Heart left ventricle (tissue), 16 donors: ENCODE data around the gene PDZD8. TPM values are rescaled to one million over a fixed set of nuclear protein-coding genes. Genes with fewer than 3 reads are reported as not detected.
A peak's percentile ranks its signal among the peaks of the same experiment; 100 is the strongest.

Source experiments
- ATAC-seq, 4 donors: fragments of 200-7000 bp; cut with Tn5 transposase; one replicate each; pipeline ENCODE4 v1.9.1; 2020 to 2022; ENCODE audit warnings: moderate library complexity in 4 of 4, mild to moderate bottlenecking in 3 of 4, moderate number of reproducible peaks in 1 of 4
- DNase-seq, 5 donors: peaks; one replicate each; pipeline ENCODE4 v3.0.0-alpha.2; 2020
- H3K27ac ChIP-seq, 12 donors: fragments of 200-600 bp; sonication (generic) in 4 of 12; one replicate each; pipeline versions ENCODE4 v1.5.0 to v1.8.0; 2016 to 2022; ENCODE audit warnings: mild to moderate bottlenecking in 2 of 12
- H3K27me3 ChIP-seq, 9 donors: fragments of 200-600 bp; sonication (generic) in 2 of 9; one replicate each; pipeline versions ENCODE4 v1.5.1 to v1.8.0; 2016 to 2022; ENCODE audit warnings: mild to moderate bottlenecking in 3 of 9
- H3K36me3 ChIP-seq, 9 donors: fragments of 200-600 bp; sonication (generic) in 2 of 9; one replicate each; pipeline versions ENCODE4 v1.5.0 to v1.8.0; 2018 to 2022; ENCODE audit warnings: mild to moderate bottlenecking in 2 of 9
- H3K4me1 ChIP-seq, 12 donors: fragments of 200-600 bp; sonication (generic) in 4 of 12; one replicate each; pipeline versions ENCODE4 v1.5.0 to v1.8.0; 2016 to 2022; ENCODE audit warnings: mild to moderate bottlenecking in 3 of 12
- H3K4me3 ChIP-seq, 12 donors: fragments of 200-600 bp; sonication (generic) in 4 of 12; one replicate each; pipeline versions ENCODE4 v1.5.0 to v1.8.0; 2017 to 2022; ENCODE audit warnings: mild to moderate bottlenecking in 9 of 12, moderate library complexity in 4 of 12
- H3K9me3 ChIP-seq, 12 donors: fragments of 200-600 bp; sonication (generic) in 4 of 12; one replicate each; pipeline versions ENCODE4 v1.5.0 to v1.8.0; 2016 to 2022; ENCODE audit warnings: mild to moderate bottlenecking in 1 of 12
- CTCF ChIP-seq, 12 donors: fragments of 200-600 bp; sonication (generic) in 4 of 12; IDR thresholded peaks; one replicate each; pipeline versions ENCODE4 v1.5.0 to v1.8.0; 2018 to 2022; ENCODE audit warnings: antibody characterized with exemption in 12 of 12, mild to moderate bottlenecking in 5 of 12
- POLR2A ChIP-seq, 2 donors: fragments of 450-650 bp; IDR thresholded peaks; one replicate each; pipeline ENCODE4 v1.6.1; 2017; ENCODE audit warnings: antibody characterized with exemption in 2 of 2, mild to moderate bottlenecking in 2 of 2, moderate library complexity in 2 of 2
- WGBS, 4 donors: extraction: QIAGEN DNeasy Blood & Tissue Kit in 2 of 4; methylation state at CpG; one replicate each; pipeline versions ENCODE4 v1.1.5 to v1.1.7; 2013 to 2018; 5-methylcytosine and 5-hydroxymethylcytosine counted together
- intact Hi-C, 10 donors: fragments of 100-400 bp; cut with DNase I; formaldehyde crosslinking; loops; one replicate each; pipeline versions ENCODE4 v1.11.1 to v1.14.2; 2022
- polyA plus RNA-seq, 2 donors: library from polyadenylated mRNA; stranded (reverse); fragments of 200-250 nt; gene quantifications; one replicate each; pipeline ENCODE4 v1.2.3, GENCODE V29; 2013
- total RNA-seq, 9 donors: library from RNA; depleted of rRNA in 2 of 9; stranded (reverse); fragments of >200 nt in 2 of 9; fragmentation: NEBNext Ultra II Directional in 3 of 9; extraction: Animal tissue kit (Norgen Biotek cat#: 25700) in 3 of 9; gene quantifications; one replicate each; pipeline versions ENCODE4 v1.1.0 to v1.2.4, GENCODE V29; 2016 to 2023
- donor health status: ischemic (EF 13 %, LVEDD 7.1; RV severe dilation, severe dysfunction).
- donor health status: healthy with polysubstance abuse.
- donor health status: DM: no; HTN: yes; CAD: no.
- donor health status: DM: no; HTN: no; CAD: no.
- donor health status: ischemic (EF 25% LVEDD 6.9; RV normal size, moderate dysfunction).
- donor health status: ischemic (EF 25% LVEDD 5.7; RV mildly dilated, moderate dysfunction).
- donor health status: healthy.
- donor health status: DM: yes; HTN: yes; CAD: no.
- donor health status: ischemic (EF 35%, LVEDD 5.7; RV mildly dilated, moderate dysfunction).
- donor health status: nonischemic (EF 11% LVEDD 7.7; RV severe dilation, severe dysfunction).
- donor health status: DM: yes; HTN: yes; CAD: no.
- donor health status: PGD.
- donor health status: ischemic (EF 29% LVEDD 5.4; RV normal size, mild dysfunction).
- donor health status: nonischemic (EF 23%, LVEDD 6.1; RV moderate dilation, normal function).

The PDZD8 gene
- total and polyA plus RNA-seq, 11 donors: 2.0 to 37.2 (median 24.1) TPM

- DNase-seq (no peak), ATAC-seq (no peak)
- Histone ChIP-seq H3K4me1 (no peaks in the 10 kb centered on the region), H3K4me3 (no peak overlapping the region), H3K27me3 (peaks cover 0 to 6% (median 0%) of the 10 kb centered on the region in 9 donors), H3K27ac (no peak overlapping the region), H3K36me3 (no peaks in the 10 kb centered on the region), H3K9me3 (no peaks in the 10 kb centered on the region)
- WGBS, 4 donors: 84 to 90% (median 88%) methylated on average over 3 of the region's 3 CpGs
- intact Hi-C loops: no loop called here
- no peak for TF ChIP-seq POLR2A (IDR thresholded peaks at IDR 0.05)
- TF ChIP-seq CTCF (IDR thresholded peaks at IDR 0.05): no peak
Observed at GRCh38 chr10:117400329-117400728, 25.1 kb upstream of the PDZD8 start.

DNA sequence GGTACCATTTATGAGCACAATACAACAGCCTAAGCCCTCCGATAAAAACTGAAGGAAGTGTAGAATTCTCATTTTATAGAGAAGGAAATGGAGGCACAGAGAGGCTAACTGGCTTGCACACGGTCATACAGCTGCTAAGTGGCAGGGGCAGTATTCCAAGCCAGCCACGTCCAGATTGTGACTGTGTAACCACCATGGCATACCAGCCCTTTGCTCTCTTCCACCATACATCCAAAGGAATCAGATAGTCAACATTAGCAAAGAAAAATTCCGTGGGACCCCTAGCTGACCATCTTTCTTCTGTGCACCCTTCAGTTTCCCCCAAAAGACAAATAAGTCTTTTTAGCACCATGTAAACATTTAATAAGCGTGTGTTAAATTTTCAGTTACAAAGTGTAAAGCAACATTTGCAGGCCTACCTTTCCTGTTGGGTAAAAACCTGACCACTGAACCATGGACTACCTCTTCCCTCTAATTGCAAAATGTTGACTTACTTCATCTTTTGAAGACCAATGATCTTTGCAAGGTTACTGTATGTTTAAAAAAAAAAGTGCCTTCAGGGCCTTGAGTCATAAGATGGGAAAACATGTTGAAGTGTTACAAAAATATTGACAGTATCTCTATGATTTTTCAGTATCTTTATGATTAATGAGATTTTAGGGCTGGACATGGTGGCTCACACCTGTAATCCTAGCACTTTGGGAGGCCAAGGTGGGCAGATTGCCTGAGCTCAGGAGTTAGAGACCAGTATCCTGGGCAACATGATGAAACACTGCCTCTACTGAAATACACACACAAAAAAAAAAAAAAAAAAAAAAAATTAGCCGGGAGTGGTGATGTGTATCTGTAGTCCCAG is 24.3 kb upstream of the PDZD8 start:
- H3K4me1 ChIP-seq: no peaks in the 10 kb centered on the region
- intact Hi-C loops: no loop called here
- 85 to 90% (median 87%) methylated on average over 6 of the region's 6 CpGs for WGBS, 4 donors
- ATAC-seq (no peak), DNase-seq (no peak)
- H3K27ac ChIP-seq: no peak overlapping the region
- TF ChIP-seq CTCF (IDR thresholded peaks at IDR 0.05) (no peak), POLR2A (IDR thresholded peaks at IDR 0.05) (no peak)
- no peaks in the 10 kb centered on the region for H3K36me3 ChIP-seq
- H3K27me3 ChIP-seq: no peaks in the 10 kb centered on the region
- H3K4me3 ChIP-seq: no peak overlapping the region
- H3K9me3 ChIP-seq: no peaks in the 10 kb centered on the region

DNA sequence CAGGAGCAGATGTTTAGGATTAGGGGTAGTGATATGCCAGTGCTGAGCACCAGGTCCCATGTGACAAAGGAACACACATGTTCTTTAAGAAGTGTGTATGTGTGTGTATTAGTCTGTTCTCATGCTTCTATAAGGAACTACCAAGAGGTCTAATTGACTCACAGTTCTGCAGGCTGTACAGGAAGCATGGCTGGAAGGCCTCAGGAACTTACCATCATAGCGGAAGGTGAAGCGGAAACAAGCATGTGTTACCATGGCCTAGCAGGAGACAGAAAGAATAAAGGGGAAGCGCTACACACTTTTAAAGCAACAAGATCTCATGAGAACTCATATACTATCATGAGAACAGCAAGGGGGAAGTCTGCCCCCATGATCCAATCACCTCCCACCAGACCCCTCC is 22.8 kb upstream of the PDZD8 start:
- ATAC-seq: peak in 1 of 4 donors; percentile 48
- H3K36me3 ChIP-seq: no peaks in the 10 kb centered on the region
- no peak overlapping the region for H3K4me3 ChIP-seq
- no peaks in the 10 kb centered on the region for H3K4me1 ChIP-seq
- 88 to 94% (median 91%) methylated on average over 3 of the region's 3 CpGs for WGBS, 4 donors
- intact Hi-C loops: no loop called here
- H3K27me3 ChIP-seq: no peaks in the 10 kb centered on the region
- H3K27ac ChIP-seq: no peak overlapping the region
- H3K9me3 ChIP-seq: no peaks in the 10 kb centered on the region
- DNase-seq: no peak
- no peak for TF ChIP-seq POLR2A (IDR thresholded peaks at IDR 0.05)
- TF ChIP-seq CTCF (IDR thresholded peaks at IDR 0.05): no peak

DNA sequence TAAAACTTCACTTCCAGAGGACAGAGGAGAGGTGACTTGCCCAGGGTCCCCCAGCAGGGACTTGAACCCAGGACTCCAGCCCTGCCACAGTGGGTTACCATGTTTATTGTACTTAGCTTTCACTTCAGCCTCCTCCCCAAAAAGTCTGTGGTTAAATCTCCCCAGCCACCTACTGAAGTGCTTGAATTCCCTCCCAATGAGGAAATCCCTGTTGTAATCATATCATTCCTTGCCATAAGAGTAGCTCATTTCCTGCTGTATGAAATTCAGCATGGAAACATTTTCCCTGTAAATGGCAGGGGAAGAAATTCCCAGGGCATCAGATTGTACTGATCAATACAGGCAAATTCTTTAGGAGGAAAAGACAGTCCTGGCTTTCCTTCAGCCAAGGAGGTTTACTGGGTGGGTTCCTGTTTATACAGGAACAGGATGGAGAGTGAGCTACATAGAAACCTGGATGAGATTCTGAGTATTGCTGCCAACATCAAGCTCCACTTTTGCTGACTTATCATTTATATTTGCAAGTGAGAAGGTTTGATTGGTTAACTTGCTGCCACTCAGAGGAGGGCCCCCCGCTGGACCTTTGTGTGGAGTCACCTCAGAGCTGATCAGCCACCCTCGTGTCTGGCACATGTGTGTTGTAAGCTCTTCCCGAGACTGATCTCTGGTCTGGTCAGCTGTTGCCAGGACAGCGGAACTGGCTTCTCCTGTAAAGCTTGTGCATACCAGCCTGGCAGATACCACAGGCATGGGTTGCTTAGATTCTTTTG is 16.4 kb upstream of the PDZD8 start:
- intact Hi-C loops: no loop called here
- Histone ChIP-seq H3K27ac (no peak overlapping the region), H3K36me3 (no peaks in the 10 kb centered on the region), H3K4me1 (peaks cover 0 to 4% (median 0%) of the 10 kb centered on the region in 12 donors), H3K9me3 (no peaks in the 10 kb centered on the region), H3K4me3 (no peak overlapping the region), H3K27me3 (peaks cover 0 to 10% (median 0%) of the 10 kb centered on the region in 9 donors)
- DNase-seq (peak in 2 of 5 donors; percentile 10 to 41), ATAC-seq (peak in 3 of 4 donors; percentile 43 to 87 (median 61))
- 30 to 42% (median 35%) methylated on average over 4 of the region's 4 CpGs for WGBS, 4 donors
- TF ChIP-seq CTCF (IDR thresholded peaks at IDR 0.05) (no peak), POLR2A (IDR thresholded peaks at IDR 0.05) (no peak)
